ENCODE data around the gene LRRFIP2.

Gene LRRFIP2

GRCh38 chr3:37145611-37146010 is 28.8 kb downstream of the LRRFIP2 start:
- ChIA-PET POLR2A (no interaction called here), CTCF (no interaction called here)
- no peak for TF ChIP-seq ZNF384 (IDR thresholded peaks at IDR 0.05)
- no peak for TF ChIP-seq NFRKB (IDR thresholded peaks at IDR 0.05)
- TF ChIP-seq FOXM1 (IDR thresholded peaks at IDR 0.05; ENCODE audit: borderline replicate concordance), result no peak
- no peak for TF ChIP-seq CTBP1 (IDR thresholded peaks at IDR 0.05; ENCODE audit: borderline replicate concordance)
- no peak for TF ChIP-seq ELF4 (IDR thresholded peaks at IDR 0.05)
- DNase-seq (ENCODE audit: extremely low spot score), result no peak

- DNase-seq (ENCODE audit: extremely low spot score), result no peak
- ChIA-PET POLR2A (no interaction called here), CTCF (no interaction called here)
- TF ChIP-seq TARDBP (IDR thresholded peaks at IDR 0.05) (no peak), NFRKB (IDR thresholded peaks at IDR 0.05) (no peak), L3MBTL2 (conservative IDR thresholded peaks at IDR 0.05) (no peak), ELF4 (IDR thresholded peaks at IDR 0.05) (no peak), SP1 (IDR thresholded peaks at IDR 0.05) (no peak), BHLHE40 (IDR thresholded peaks at IDR 0.05; ENCODE audit: borderline replicate concordance) (no peak), SUZ12 (IDR thresholded peaks at IDR 0.05) (no peak)
These were observed 29.6 kb downstream of the LRRFIP2 start for GRCh38 chr3:37144806-37145205.

- no peak for TF ChIP-seq BHLHE40 (IDR thresholded peaks at IDR 0.05; ENCODE audit: borderline replicate concordance)
- TF ChIP-seq FOXM1 (IDR thresholded peaks at IDR 0.05; ENCODE audit: borderline replicate concordance), result no peak
- no peak for TF ChIP-seq FOXA1 (IDR thresholded peaks at IDR 0.05)
- no peak for TF ChIP-seq ELF4 (IDR thresholded peaks at IDR 0.05)
- TF ChIP-seq TARDBP (IDR thresholded peaks at IDR 0.05), result no peak
- ChIA-PET POLR2A (no interaction called here), CTCF (no interaction called here)
- no peak for DNase-seq (ENCODE audit: extremely low spot score)
These were observed 30.6 kb downstream of the LRRFIP2 start for GRCh38 chr3:37143821-37144220.

GRCh38 chr3:37141676-37142075 is 32.7 kb downstream of the LRRFIP2 start:
- POLR2A ChIA-PET, result no interaction called here
- CTCF ChIA-PET, result no interaction called here
- DNase-seq (ENCODE audit: extremely low spot score), result no peak
- TF ChIP-seq CTBP1 (IDR thresholded peaks at IDR 0.05; ENCODE audit: borderline replicate concordance) (no peak), ZNF384 (IDR thresholded peaks at IDR 0.05) (no peak), LEF1 (IDR thresholded peaks at IDR 0.05; ENCODE audit: borderline replicate concordance) (no peak), SP1 (IDR thresholded peaks at IDR 0.05) (no peak), L3MBTL2 (conservative IDR thresholded peaks at IDR 0.05) (no peak), HDGF (IDR thresholded peaks at IDR 0.05; ENCODE audit: borderline replicate concordance) (no peak), NFRKB (IDR thresholded peaks at IDR 0.05) (no peak), FOXK2 (IDR thresholded peaks at IDR 0.05) (no peak), SUZ12 (IDR thresholded peaks at IDR 0.05) (no peak), TARDBP (IDR thresholded peaks at IDR 0.05) (no peak), PKNOX1 (IDR thresholded peaks at IDR 0.05) (no peak), FOXM1 (IDR thresholded peaks at IDR 0.05; ENCODE audit: borderline replicate concordance) (no peak), FOXA1 (IDR thresholded peaks at IDR 0.05) (no peak), ARNT (IDR thresholded peaks at IDR 0.05) (no peak)

- TF ChIP-seq LEF1 (IDR thresholded peaks at IDR 0.05; ENCODE audit: borderline replicate concordance), result no peak
- TF ChIP-seq ZNF384 (IDR thresholded peaks at IDR 0.05), result no peak
- no peak for TF ChIP-seq ARNT (IDR thresholded peaks at IDR 0.05)
- TF ChIP-seq L3MBTL2 (conservative IDR thresholded peaks at IDR 0.05), result no peak
- TF ChIP-seq SUZ12 (IDR thresholded peaks at IDR 0.05), result no peak
- TF ChIP-seq HDGF (IDR thresholded peaks at IDR 0.05; ENCODE audit: borderline replicate concordance), result no peak
- TF ChIP-seq ELF4 (IDR thresholded peaks at IDR 0.05), result no peak
- no peak for TF ChIP-seq FOXK2 (IDR thresholded peaks at IDR 0.05)
- no peak for TF ChIP-seq NFRKB (IDR thresholded peaks at IDR 0.05)
- TF ChIP-seq FOXA1 (IDR thresholded peaks at IDR 0.05), result no peak
- no peak for TF ChIP-seq FOXM1 (IDR thresholded peaks at IDR 0.05; ENCODE audit: borderline replicate concordance)
- no peak for TF ChIP-seq BHLHE40 (IDR thresholded peaks at IDR 0.05; ENCODE audit: borderline replicate concordance)
- no peak for TF ChIP-seq TARDBP (IDR thresholded peaks at IDR 0.05)
- no peak for TF ChIP-seq PKNOX1 (IDR thresholded peaks at IDR 0.05)
- TF ChIP-seq CTBP1 (IDR thresholded peaks at IDR 0.05; ENCODE audit: borderline replicate concordance), result no peak
- no peak for TF ChIP-seq SP1 (IDR thresholded peaks at IDR 0.05)
- POLR2A ChIA-PET, result no interaction called here
- CTCF ChIA-PET, result no interaction called here
- DNase-seq (ENCODE audit: extremely low spot score), result no peak
These were observed 33.4 kb downstream of the LRRFIP2 start for GRCh38 chr3:37140899-37141541.

- ChIA-PET CTCF (no interaction called here), POLR2A (no interaction called here)
- no peak for DNase-seq (ENCODE audit: extremely low spot score)
- no peak for TF ChIP-seq PKNOX1 (IDR thresholded peaks at IDR 0.05)
- no peak for TF ChIP-seq SP1 (IDR thresholded peaks at IDR 0.05)
- no peak for TF ChIP-seq FOXA1 (IDR thresholded peaks at IDR 0.05)
- no peak for TF ChIP-seq LEF1 (IDR thresholded peaks at IDR 0.05; ENCODE audit: borderline replicate concordance)
These were observed 34.8 kb downstream of the LRRFIP2 start for GRCh38 chr3:37139567-37140052.

GRCh38 chr3:37138816-37139215 is 35.6 kb downstream of the LRRFIP2 start:
- TF ChIP-seq SP1 (IDR thresholded peaks at IDR 0.05), result no peak
- peak; percentile 39 for TF ChIP-seq PKNOX1 (IDR thresholded peaks at IDR 0.05)
- no peak for TF ChIP-seq CTBP1 (IDR thresholded peaks at IDR 0.05; ENCODE audit: borderline replicate concordance)
- no peak for TF ChIP-seq FOXA1 (IDR thresholded peaks at IDR 0.05)
- POLR2A ChIA-PET, result no interaction called here
- DNase-seq (ENCODE audit: extremely low spot score), result no peak
- CTCF ChIA-PET, result no interaction called here
